ENCODE data around the gene FBN3.
"Not testable (repeated sequence)": the region's sequence is repeated elsewhere in the genome, so short reads cannot be mapped to it uniquely, and the experiment has no call there.

The FBN3 gene

DNA sequence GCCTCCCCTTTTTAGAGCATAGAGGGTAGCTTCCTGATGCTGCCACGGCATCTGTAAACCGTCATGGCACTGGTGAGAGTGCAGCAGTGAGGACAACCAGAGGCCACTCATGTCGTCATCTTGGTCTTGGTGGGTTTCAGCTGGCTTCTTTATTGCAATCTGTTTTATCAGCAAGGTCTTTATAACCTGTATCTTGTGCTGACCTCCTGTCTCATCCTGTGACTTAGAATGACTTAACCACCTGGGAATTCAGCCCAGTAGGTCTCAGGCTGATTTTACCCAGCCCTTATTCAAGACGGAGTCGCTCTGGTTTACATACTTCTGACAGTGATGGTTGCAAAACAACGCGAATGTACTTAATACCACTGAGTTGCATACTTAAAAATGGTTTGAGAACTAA lies 14.4 kb upstream of the FBN3 start:
- no peaks in the 10 kb centered on the region for H3K36me3 ChIP-seq (ENCODE audit: control insufficient read depth, insufficient read depth, low read length)
- peak overlapping the region; percentile 47 for H3K9ac ChIP-seq (ENCODE audit: low read length)
- no peaks in the 10 kb centered on the region for H3K27me3 ChIP-seq (ENCODE audit: control insufficient read depth, insufficient read depth, low read length)
- H3K4me3 ChIP-seq (ENCODE audit: low read depth, low read length) = no peak overlapping the region
- H3K27ac ChIP-seq (ENCODE audit: low read depth, low read length) = 0 out of 2 replicates have a peak overlapping the region, but pooled peaks have one; percentile 66
- peaks cover 11% of the 10 kb centered on the region for H3K4me1 ChIP-seq (ENCODE audit: control insufficient read depth, insufficient read depth, low read length)
- no peaks in the 10 kb centered on the region for H3K9me3 ChIP-seq (ENCODE audit: control insufficient read depth, insufficient read depth, low read depth, low read length)

DNA sequence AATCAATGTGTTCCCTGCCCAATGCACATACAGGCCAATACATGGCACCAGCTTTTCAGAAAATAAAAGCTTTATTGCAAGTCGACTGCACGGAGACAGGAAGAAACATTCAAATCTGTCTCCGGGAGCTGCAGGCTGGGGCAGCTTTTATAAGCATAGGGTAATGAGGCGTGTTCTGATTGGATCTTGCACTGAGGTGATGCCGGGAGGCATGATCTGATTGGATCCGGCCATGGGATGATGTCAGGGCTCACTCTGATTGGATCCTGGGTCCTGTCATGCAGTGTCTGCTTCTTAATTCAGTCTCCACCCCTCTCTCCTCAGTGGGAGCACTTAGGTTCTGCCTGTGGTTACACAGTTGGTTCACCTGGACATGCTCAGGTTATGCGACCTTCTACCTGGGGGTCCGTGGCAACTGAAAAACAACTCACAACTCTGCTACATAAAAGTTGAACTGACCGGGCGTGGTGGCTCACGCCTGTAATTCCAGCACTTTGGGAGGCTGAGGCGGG lies 11.8 kb upstream of the FBN3 start:
- Histone ChIP-seq H3K4me3 (ENCODE audit: low read depth, low read length) (no peak overlapping the region), H3K27ac (ENCODE audit: low read depth, low read length) (peak overlapping the region; percentile 61; the same call in 1 of the 2 replicates), H3K9me3 (ENCODE audit: control insufficient read depth, insufficient read depth, low read depth, low read length) (no peaks in the 10 kb centered on the region), H3K9ac (ENCODE audit: low read length) (peak overlapping the region; percentile 58), H3K27me3 (ENCODE audit: control insufficient read depth, insufficient read depth, low read length) (no peaks in the 10 kb centered on the region), H3K4me1 (ENCODE audit: control insufficient read depth, insufficient read depth, low read length) (peaks cover 11% of the 10 kb centered on the region), H3K36me3 (ENCODE audit: control insufficient read depth, insufficient read depth, low read length) (no peaks in the 10 kb centered on the region)

DNA sequence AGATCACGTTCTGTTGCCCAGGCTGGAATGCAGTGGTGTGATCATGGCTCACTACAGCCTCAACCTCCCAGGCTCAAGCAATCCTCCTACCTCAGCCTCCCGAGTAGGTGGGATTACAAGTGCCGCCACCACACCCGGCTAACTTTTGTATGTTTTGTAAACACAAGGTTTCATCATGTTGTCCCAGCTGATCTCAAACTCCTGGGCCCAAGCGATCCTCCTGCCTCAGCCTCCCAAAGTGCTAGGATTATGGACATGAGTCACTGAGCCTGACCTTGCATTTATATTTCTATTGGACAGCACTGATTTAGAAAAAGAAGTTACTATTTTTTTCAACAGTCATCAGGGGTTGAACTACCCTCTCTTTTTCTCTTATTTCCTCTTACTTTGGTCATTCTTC lies 9.9 kb upstream of the FBN3 start:
- H3K9ac ChIP-seq (ENCODE audit: low read length); H3K27me3 ChIP-seq (ENCODE audit: control insufficient read depth, insufficient read depth, low read length); H3K36me3 ChIP-seq (ENCODE audit: control insufficient read depth, insufficient read depth, low read length); H3K4me3 ChIP-seq (ENCODE audit: low read depth, low read length); H3K27ac ChIP-seq (ENCODE audit: low read depth, low read length); H3K9me3 ChIP-seq (ENCODE audit: control insufficient read depth, insufficient read depth, low read depth, low read length): not testable (repeated sequence)
- H3K4me1 ChIP-seq (ENCODE audit: control insufficient read depth, insufficient read depth, low read length) = peaks cover 16% of the 10 kb centered on the region

DNA sequence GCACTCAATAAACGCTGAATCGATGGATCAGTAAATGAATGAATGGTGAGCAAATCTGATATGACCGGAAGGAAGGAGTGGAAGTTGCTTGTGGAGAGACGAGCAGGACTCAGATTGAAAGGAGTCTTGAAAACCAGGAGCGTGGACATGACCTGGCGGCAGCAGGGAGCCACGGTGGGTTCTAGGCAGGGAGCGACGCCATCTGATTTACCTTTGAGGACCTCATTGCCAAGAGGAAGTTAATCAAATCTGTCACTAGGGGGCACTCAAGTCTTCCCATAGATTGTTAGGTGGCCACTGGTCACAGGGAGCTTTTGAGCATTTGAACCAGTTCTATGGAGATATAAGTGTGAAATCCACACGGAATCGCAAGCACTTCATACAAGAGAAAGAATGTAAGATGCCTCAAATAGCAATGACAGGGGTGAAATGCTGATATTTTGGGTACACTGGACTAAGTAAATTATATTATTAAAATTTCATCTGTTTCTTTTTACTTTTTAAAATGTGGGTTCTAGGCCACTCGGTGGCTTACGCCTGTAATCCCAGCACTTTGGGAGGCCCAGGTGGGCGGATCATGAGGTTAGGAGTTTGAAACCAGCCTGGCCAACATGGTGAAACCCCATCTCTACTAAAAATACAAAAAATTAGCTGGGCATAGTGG lies 9.2 kb upstream of the FBN3 start:
- H3K9me3 ChIP-seq (ENCODE audit: control insufficient read depth, insufficient read depth, low read depth, low read length) = no peaks in the 10 kb centered on the region
- H3K4me3 ChIP-seq (ENCODE audit: low read depth, low read length) = no peak overlapping the region
- H3K27me3 ChIP-seq (ENCODE audit: control insufficient read depth, insufficient read depth, low read length) = no peaks in the 10 kb centered on the region
- H3K9ac ChIP-seq (ENCODE audit: low read length) = no peak overlapping the region
- no peak overlapping the region for H3K27ac ChIP-seq (ENCODE audit: low read depth, low read length)
- peaks cover 11% of the 10 kb centered on the region for H3K4me1 ChIP-seq (ENCODE audit: control insufficient read depth, insufficient read depth, low read length)
- no peaks in the 10 kb centered on the region for H3K36me3 ChIP-seq (ENCODE audit: control insufficient read depth, insufficient read depth, low read length)

DNA sequence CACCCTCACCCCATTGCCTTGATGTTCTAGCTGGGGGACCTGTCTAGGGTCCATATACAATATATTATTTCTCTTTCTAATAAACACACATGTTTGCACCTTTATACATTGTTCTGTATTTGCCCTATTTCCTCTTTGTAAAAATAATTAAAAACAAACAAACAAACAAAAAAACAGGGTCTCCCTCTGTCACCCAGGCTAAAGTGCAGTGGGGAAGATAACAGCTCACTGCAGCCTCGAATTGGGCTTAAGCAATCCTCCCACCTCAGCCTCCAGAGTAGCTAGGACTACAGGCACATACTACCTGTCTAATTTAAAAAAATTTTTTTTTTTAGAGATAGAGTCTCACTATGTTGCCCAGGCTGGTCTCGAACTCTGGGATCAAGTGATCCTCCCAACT lies 5.9 kb upstream of the FBN3 start:
- no peak overlapping the region for H3K9ac ChIP-seq (ENCODE audit: low read length)
- no peaks in the 10 kb centered on the region for H3K36me3 ChIP-seq (ENCODE audit: control insufficient read depth, insufficient read depth, low read length)
- no peaks in the 10 kb centered on the region for H3K27me3 ChIP-seq (ENCODE audit: control insufficient read depth, insufficient read depth, low read length)
- no peaks in the 10 kb centered on the region for H3K9me3 ChIP-seq (ENCODE audit: control insufficient read depth, insufficient read depth, low read depth, low read length)
- no peak overlapping the region for H3K27ac ChIP-seq (ENCODE audit: low read depth, low read length)
- no peak overlapping the region for H3K4me3 ChIP-seq (ENCODE audit: low read depth, low read length)
- H3K4me1 ChIP-seq (ENCODE audit: control insufficient read depth, insufficient read depth, low read length) = peaks cover 5% of the 10 kb centered on the region; the same call in 1 of the 2 replicates

DNA sequence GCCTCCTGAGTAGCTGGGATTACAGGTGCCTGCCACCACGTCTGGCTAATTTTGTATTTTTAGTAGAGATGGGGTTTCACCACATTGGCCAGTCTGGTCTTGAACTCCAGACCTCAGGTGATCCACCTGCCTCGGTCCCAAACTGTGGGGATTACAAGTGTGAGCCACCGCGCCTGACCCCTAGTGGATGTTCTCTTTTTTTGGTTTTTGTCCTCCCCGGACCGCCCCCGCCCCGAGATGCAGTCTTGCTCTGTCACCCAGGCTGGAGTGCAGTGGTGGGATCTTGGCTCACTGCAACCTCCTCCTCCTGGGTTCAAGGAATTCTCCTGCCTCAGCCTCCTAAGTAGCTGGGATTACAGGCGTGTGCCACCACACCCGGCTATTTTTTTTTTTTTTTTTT lies 4.6 kb upstream of the FBN3 start:
- H3K9ac ChIP-seq (ENCODE audit: low read length); H3K27me3 ChIP-seq (ENCODE audit: control insufficient read depth, insufficient read depth, low read length); H3K4me3 ChIP-seq (ENCODE audit: low read depth, low read length); H3K9me3 ChIP-seq (ENCODE audit: control insufficient read depth, insufficient read depth, low read depth, low read length); H3K27ac ChIP-seq (ENCODE audit: low read depth, low read length); H3K36me3 ChIP-seq (ENCODE audit: control insufficient read depth, insufficient read depth, low read length): not testable (repeated sequence)
- peaks cover 10% of the 10 kb centered on the region for H3K4me1 ChIP-seq (ENCODE audit: control insufficient read depth, insufficient read depth, low read length)

DNA sequence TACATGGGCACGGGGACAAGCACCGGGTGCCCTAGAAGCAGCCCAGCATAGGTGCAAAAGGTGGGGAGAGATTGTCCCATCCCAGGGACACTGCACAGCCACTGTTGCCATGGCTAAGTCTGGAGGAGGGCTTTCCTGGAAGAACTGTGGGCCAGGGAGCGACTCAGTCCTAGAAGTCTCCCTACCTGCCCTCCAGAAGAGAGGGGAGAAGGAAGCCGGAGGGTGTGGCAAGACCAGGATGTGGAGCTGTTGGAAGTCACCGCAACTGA lies 2.3 kb upstream of the FBN3 start:
- Histone ChIP-seq H3K9me3 (ENCODE audit: control insufficient read depth, insufficient read depth, low read depth, low read length) (no peaks in the 10 kb centered on the region), H3K4me3 (ENCODE audit: low read depth, low read length) (no peak overlapping the region), H3K36me3 (ENCODE audit: control insufficient read depth, insufficient read depth, low read length) (no peaks in the 10 kb centered on the region), H3K4me1 (ENCODE audit: control insufficient read depth, insufficient read depth, low read length) (peaks cover 23% of the 10 kb centered on the region), H3K9ac (ENCODE audit: low read length) (no peak overlapping the region), H3K27me3 (ENCODE audit: control insufficient read depth, insufficient read depth, low read length) (no peaks in the 10 kb centered on the region), H3K27ac (ENCODE audit: low read depth, low read length) (no peak overlapping the region)

DNA sequence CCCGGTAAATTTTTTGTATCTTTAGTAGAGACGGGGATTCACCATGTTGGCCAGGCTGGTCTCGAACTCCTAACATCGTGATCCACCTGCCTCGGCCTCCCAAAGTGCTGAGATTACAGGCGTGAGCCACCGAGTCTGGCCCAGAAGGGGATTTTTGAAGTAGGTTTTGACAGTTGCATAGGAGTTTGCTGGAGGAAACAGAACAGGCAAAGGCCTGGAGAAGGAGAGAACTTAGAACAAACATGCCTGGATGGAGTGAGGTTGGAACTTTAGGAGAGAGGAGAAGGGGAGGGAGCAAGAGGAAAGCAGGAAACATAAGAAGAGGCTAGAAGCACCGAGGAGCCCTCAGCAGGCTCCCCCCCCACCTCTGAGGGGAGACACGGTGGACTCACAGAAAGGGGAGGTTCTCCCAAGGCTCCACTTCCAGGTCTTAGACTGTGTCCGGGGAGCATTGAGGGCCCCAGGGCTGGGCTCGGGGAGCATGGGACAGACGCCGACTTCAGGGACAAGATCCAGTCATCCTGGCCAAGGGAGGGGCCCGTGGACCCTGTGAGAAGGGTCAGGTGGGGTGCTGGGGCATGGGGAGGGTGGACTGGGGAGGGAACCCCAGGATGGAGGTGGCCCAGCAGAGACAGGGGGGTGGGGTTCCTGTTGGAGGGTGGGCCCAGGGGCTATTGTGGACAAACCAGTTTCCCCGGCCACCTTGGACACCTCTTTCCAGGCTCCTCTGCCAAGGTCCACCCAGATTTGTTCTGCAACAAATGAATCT lies 1.8 kb upstream of the FBN3 start:
- Histone ChIP-seq H3K9me3 (ENCODE audit: control insufficient read depth, insufficient read depth, low read depth, low read length) (no peaks in the 10 kb centered on the region), H3K9ac (ENCODE audit: low read length) (no peak overlapping the region), H3K27me3 (ENCODE audit: control insufficient read depth, insufficient read depth, low read length) (no peaks in the 10 kb centered on the region)

DNA sequence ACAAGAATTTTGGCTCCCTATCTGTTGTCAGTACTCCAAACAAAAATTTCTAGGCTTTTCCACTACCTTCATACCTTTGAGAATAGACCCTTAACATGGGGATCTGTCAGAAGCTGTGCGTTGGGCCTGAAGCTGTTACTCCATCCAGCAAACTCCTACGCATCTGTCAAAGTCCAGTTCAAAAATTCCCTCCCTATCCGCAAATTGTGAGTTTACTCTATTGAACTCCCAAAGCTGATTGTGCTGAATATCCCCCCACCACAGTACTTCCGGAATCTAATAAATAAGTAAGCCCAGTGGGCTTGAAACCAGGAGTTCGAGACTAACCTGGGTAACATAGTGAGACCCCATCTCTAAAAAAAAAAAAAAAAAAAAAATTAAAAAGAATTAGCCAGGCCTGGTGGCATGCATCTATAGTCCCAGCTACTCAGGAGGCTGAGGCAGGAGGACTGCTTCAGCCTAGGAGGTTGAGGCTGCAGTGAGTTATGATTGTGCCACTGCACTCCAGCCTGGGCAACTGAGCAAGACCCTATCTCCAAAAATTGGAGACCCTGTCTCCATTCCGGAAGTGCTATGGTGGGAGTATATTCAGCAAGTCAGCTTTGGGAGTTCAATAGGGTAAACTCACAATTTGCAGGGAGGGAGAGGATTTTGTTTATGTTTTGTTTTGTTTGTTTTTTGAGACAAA lies 930 bp upstream of the FBN3 start:
- peak overlapping the region; percentile 71 for H3K9ac ChIP-seq (ENCODE audit: low read length)
- H3K4me3 ChIP-seq (ENCODE audit: low read depth, low read length) = peak overlapping the region; percentile 75

More for the DNA sequence above, 1.8 kb upstream of the FBN3 start:
- no peak overlapping the region for H3K27ac ChIP-seq (ENCODE audit: low read depth, low read length)
- peaks cover 23% of the 10 kb centered on the region for H3K4me1 ChIP-seq (ENCODE audit: control insufficient read depth, insufficient read depth, low read length)
- no peak overlapping the region for H3K4me3 ChIP-seq (ENCODE audit: low read depth, low read length)
- H3K36me3 ChIP-seq (ENCODE audit: control insufficient read depth, insufficient read depth, low read length) = no peaks in the 10 kb centered on the region

DNA sequence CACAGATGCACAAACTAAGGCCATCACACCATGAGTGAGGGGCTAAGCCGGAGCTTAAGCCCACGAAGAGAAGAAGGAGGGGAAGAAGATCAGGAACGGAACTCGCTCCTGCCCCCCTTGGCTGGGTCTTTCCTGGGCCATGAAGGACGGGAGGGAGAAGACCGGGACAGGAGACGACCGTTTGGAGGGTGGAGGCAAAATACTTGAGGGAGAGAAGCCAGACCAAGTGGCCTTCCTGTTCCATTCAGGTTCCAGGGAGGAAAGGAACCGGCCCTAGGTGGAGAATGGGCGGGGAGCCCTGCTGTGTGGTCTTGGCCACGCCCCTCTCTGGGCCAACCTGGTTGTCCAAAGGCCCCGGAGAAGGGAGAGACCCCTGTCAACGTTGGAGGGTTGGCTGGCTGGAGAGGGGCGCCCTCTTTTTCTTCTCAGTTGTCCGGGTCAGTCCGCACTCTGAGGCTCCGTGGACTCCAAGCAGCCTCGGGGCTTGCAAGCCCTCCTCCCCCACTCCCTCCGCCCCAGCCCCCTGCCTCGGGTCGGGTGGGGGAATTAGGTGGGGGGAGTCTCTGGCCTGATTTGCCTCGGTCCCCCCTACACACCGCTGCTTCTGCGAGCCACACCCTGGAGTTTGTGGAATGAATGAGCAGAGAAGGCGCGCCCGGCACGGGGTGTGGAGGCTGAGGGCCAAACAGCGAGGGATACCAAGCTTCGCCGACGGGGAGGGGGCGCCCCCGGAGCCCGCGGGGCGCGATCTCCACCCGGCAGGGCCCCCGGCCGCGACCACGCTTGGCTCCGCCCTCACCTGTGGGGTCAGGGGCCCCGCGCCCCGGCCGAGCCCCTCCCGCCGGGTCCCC lies 757 bp downstream of the FBN3 start:
- Histone ChIP-seq H3K4me1 (ENCODE audit: control insufficient read depth, insufficient read depth, low read length) (peaks cover 21% of the 10 kb centered on the region), H3K4me3 (ENCODE audit: low read depth, low read length) (peak overlapping the region; percentile 75), H3K27ac (ENCODE audit: low read depth, low read length) (peak overlapping the region; percentile 84), H3K9me3 (ENCODE audit: control insufficient read depth, insufficient read depth, low read depth, low read length) (no peaks in the 10 kb centered on the region), H3K27me3 (ENCODE audit: control insufficient read depth, insufficient read depth, low read length) (no peaks in the 10 kb centered on the region), H3K9ac (ENCODE audit: low read length) (peak overlapping the region; percentile 91), H3K36me3 (ENCODE audit: control insufficient read depth, insufficient read depth, low read length) (peaks cover 11% of the 10 kb centered on the region; the same call in 1 of the 2 replicates)

More for the DNA sequence above, 930 bp upstream of the FBN3 start:
- Histone ChIP-seq H3K27me3 (ENCODE audit: control insufficient read depth, insufficient read depth, low read length) (no peaks in the 10 kb centered on the region), H3K9me3 (ENCODE audit: control insufficient read depth, insufficient read depth, low read depth, low read length) (no peaks in the 10 kb centered on the region), H3K4me1 (ENCODE audit: control insufficient read depth, insufficient read depth, low read length) (peaks cover 26% of the 10 kb centered on the region), H3K27ac (ENCODE audit: low read depth, low read length) (peak overlapping the region; percentile 55; the same call in 1 of the 2 replicates), H3K36me3 (ENCODE audit: control insufficient read depth, insufficient read depth, low read length) (peaks cover 4% of the 10 kb centered on the region; the same call in 1 of the 2 replicates)
